Activated gamma-delta T cell treated with anti-CD3 and anti-CD28 coated beads, Interleukin-2, amount 50 U/mL, for 16 hours (primary cell): ENCODE measurements around the gene CLVS2.

Experiments
- DNase-seq: peaks from one replicate; pipeline ENCODE4 v3.0.0-alpha.2; 2020; ENCODE audit warnings: low read depth

Gene CLVS2

DNA sequence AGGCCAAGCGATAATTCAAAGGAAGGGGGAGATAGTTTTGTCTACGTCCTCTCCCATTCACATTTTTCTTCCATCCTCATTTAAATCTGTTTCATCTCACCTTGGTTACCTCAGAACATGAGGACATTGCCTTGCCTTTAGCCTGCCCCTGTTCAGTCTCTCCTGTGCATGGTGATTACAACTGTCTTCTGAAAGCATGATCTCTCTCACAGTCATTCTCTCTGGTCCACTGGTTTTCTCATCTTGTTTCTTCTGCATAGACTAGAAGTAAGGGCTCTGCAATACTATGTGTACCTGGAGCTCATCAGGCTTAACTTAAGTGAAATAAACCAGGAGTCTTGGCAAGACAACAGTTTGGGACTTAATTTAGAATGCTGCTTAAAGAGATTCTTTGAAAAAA is 31.4 kb downstream of the CLVS2 start:
- DNase-seq, result no peak

DNA sequence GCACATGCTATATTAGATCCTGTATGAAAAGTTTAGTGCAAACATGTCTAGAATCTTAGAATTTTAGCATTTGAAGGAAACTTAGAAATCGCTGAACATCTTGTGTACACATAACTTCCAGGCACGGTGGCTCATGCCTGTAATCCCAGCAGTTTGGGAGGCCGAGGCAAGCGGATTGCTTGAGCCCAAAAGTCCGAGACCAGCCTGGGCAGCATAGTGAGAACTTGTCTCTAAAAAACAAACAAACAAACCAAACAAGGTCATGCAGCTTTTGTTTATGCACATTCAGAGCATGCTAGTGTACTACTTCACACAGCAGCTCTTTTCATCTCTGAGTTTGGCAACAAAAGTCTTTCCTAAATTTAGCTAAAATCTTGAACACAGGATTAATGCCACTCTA is 32.2 kb downstream of the CLVS2 start:
- no peak for DNase-seq

DNA sequence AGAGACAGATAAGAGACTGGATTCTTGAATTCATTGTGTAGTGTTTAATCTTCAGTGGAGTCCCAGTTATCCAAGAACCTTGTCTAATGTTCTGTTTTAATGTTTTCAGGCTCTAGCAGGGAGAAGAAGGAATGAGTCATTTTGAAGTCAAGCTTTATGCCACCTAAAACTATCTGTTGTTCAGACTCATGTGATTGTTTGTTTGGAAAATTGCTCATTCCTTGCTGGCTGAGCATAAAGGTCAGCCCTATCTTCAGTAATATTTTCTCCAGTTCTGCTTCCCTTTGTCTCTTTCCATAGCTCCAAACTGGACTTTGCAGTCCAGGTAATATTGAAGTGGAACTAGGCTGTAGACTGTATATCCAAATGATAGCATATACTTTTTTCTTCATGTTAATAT is 34.2 kb downstream of the CLVS2 start:
- no peak for DNase-seq

DNA sequence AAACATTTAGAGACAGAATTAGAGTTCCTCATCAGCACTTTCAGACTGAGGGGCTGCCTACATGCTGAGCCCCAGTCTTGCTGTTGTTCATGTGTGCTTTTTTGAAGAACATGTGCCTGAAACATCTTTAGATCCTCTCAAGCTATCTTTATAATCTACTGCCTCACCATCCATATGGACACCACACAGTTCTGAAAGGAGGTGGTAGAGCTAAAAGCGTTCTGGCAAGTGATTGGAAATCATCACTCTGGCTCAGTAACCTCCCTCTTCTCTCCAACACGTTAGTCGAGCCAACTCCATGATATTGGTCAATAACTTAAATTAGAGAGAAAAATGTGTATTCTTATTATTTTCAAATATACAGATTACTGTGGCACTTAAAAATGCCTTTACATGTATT is 40.6 kb downstream of the CLVS2 start:
- DNase-seq, result no peak

DNA sequence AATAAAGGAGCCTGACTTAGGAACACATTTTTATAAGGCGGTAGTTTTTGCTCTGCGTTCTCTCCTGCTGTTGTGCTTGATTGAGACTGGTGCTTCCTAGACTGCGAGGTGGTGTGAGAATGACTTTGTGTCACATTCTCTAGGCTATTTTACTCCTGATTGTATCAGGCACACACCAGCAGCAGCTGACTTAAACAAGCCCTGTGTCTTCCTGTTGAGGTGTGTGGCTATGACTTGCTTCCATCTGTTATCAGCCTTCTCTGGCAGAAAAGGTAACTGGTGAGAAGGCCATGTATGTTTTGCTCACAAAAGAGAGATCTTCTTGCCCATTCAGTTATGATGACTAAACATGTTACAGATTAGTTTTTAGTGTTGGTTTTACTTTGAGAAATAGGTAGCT is 43.4 kb downstream of the CLVS2 start:
- DNase-seq, result no peak

DNA sequence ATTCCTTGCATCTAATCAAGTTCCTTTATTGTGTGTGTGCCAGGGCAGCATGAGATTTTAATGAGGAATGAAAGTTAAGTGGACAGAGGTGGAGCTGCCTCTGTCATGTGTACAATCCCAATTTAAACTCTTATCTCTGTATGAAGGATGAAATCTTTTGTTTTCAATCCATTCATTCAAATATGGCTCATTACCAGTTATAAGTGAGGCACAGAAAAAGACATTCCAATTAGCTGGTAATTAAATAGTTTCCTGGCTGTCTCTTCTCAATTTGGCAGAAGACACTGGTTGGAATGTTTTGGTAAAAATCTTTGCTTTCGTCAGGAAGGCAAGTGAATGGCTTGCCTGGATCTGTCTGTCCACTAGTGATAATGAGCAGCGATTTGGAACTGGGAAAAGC is 46.4 kb downstream of the CLVS2 start:
- DNase-seq, result no peak

DNA sequence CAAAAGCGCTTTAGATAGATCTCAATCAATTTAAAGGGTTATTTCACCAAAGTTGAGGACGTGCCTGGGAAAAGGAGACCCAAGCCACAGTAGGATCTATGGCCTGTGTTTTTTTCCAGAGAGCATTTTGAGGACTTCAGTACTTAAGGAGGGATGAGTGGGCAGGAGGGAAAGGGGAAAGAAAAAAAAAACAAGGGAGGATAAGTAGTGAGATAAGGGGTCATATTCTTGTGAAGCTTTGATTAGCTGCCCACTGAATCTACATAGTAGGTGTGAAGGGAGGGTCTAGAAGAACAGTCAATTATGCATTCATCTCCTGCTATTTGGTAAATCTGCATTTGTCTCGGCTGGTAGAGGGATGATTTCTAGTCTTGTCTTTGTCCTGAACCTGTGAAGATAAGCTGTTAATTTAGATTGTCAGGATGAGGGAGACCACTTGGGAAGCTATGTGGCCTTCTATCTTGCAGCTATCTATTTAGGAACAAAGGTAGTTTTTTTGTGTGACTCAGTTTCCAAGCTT is 48.4 kb downstream of the CLVS2 start:
- DNase-seq, result no peak

DNA sequence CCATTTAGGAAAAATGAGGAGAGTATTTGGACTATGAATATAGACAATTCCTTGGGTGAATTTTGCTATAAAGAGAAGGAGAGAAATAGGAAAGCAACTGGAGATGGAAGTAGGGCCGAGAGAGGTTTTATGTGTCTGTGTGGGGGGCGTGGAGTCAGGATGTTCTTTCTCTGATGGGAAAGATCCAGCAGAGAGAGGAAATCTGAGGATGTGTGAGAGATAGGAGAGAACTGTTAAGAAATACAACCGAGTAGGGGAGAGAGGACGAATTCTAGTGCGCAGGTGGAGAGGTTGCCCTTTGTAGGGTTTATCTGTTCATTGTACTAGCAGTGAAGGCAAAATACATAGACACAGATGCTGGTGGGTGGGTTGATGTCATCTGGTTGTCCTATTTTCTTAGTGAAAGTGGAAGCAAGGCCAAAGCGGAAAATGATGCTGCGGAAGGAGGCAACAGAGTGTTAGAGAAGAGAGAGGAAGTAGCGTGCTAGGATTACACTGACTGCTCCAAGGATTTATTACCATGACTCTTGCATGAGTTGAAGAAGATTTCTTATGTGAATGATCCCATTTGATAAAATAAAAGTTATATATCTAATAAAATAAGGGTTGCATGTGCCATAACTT is 57.7 kb downstream of the CLVS2 start:
- DNase-seq, result no peak

DNA sequence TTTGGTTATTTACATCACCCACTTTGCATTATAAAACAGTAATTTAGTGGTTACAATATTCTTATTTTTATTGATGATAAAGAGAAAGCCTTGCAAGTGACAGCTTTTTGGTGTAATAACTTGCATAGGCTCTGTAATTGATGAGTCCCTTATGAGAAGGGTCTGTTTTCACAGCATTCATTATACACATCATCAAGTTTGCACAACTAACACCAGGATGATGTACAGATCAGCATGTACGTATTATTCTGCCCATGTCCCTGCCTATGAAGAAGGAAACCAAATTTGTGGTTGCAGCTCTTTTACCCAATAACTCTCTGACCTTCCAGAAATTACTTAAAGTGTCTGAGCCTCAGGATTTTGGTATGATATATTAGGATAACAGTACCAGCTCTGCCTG is 59.2 kb downstream of the CLVS2 start:
- no peak for DNase-seq

DNA sequence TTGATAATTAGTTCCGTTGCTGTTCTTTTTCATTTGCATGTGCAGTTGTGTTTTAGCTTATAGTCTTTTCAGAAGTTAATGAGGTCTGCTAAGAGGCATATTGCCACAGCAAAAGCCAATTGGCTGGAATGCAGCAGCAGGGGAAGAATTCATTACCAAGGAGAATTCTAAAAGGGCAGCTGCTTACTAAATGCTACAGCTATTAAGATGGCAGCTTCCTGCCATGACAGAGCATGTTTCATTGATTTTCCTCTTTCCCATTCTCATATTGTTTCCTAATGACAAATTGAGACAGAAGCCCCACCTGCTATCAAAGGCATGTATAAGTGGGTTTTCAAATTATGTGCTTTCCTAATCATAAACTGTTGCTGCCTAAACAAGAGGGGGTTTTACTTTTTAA is 66.6 kb downstream of the CLVS2 start:
- DNase-seq, result no peak

DNA sequence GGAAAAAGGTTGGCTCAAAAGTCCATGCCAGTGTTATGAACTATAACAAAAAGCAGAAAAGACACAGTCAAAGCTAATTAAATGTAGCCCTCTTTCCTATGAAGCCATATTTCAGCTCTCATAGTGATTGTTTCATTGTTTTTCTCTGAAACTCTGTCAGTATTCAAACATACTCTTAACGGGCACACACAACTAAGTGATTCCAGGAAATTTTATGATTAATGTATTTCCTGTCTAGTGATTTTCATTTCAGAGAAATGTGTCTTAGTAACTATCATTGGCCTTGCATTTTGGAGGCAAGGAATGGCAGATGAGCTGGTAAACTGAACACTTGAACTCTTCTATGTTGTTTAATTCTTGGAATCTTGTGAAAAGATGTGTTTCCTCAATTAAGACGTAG is 68.0 kb downstream of the CLVS2 start:
- DNase-seq, result no peak

DNA sequence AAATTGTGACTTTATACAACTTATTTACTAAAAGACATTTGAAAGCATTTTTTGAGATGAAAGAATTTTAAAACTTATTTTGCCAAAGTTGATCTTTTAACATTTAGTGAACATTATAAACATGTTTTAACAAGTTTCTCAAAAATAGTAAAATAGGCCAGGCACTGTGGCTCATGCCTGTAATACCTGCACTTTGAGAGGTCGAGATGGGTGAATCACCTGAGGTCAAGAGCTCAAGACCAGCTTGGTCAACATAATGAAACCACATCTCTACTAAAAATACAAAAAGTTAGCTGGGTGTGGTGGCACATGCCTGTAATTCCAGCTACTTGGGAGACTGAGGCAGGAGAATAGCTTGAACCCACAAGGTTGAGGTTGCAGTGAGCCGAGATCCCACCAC is 78.6 kb downstream of the CLVS2 start:
- DNase-seq, result no peak

DNA sequence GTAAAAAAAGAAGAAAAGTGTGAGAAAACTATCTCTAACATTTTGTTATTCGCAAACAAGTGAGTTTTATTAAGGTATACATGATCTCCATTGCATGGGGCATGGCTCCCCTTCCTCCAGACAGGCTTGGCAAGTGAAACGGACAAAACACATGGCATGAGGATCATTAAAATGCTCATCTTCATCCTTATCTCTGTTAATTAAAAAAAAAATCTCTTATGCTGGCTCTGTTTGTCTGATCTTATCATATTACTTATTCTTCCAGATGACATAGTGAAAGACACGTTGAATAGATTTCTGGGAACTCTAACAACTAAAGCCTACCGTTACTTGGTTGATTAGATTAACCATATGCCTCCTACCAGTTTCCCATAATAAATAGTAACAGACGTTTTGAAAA is 89.4 kb downstream of the CLVS2 start:
- no peak for DNase-seq

DNA sequence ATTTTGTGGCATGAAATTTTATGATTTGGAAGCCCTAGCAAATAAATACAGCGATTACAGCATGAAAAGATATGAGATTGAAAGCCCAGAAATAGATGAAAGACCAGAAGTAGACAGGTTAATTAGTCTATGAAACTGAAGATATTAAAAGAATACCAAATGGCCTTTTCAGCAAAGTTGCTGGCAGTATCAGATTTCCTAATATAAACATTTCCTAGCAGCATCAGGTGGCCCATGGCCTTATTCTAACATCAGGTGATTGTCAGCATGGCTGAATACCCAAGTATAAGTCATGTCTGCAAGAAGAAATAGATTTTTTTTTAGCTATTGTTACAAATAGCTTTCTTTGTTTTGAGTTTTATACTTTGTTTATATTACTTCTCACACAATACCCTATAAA is 93.2 kb downstream of the CLVS2 start:
- DNase-seq, result no peak

DNA sequence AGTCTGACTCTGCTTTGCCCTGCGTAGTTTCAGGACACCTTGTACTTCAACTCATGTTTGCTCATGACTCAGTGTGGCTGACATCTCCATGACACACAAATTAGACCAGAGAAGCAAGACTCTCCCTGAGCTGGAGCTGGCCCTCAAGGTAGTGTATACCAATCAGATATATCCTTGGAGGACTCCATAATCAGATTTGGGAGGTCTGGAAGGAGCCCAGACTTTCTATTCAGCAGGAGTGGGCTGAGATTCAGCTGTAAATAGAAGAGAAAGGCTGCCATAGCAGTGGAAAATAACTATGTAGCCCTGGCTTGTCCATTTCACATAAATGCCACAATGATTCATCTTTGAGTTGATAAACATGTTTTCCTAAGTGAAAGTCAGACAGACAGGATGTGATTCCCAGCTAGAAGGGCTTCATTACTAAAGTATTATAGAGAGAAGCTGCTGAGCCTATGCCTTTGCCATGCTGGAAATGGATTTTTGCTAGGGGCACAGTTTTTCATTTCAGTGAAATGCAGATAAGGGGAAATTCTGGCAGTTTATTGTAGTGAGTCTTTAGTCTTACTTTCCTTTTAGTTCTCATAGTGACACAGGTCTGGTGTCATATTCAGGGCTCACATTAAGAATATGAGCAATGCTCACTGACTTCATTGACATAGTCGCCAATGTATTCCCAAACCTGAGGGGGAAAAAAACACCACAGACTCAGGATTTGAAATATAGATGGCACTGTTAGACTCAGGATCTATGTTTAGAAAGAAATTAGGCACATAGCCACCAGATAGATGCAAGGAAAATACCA is 95.3 kb downstream of the CLVS2 start:
- DNase-seq, result no peak

DNA sequence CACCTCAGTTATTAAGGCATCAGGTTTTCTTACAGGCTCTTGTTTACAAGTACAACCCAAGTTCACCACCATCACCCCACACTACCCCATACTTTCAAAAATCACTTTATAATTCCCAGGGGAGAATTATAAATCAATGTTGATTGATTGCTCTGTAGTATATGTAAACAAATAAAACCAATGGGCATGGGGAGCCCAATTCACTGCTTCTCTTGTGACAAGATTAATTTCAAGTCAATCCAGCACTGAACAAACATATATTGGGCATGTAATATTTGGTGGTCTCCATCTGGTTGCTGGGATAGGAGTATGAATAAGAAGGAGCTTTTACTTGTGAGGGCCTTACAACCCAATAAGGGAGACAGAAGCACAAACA is 95.8 kb downstream of the CLVS2 start:
- DNase-seq, result no peak

DNA sequence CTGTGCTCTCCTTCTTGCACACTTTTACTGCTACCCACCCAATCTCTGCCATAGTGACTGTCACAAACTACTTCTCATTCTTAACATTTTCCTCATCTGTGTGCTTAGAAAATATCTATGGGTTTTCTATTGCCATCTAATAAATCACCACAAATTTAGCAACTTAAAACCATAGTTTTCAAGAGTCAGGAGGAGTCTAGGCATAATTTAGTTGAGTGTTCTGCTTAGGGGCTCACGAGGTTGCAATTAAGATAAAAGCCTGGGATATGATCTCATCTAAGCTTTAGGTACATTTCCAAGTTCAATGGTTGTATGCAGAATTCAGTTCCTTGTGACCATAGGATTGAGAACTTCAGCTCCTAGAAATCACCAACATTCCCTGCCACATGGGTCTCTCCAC is 98.8 kb downstream of the CLVS2 start:
- no peak for DNase-seq

DNA sequence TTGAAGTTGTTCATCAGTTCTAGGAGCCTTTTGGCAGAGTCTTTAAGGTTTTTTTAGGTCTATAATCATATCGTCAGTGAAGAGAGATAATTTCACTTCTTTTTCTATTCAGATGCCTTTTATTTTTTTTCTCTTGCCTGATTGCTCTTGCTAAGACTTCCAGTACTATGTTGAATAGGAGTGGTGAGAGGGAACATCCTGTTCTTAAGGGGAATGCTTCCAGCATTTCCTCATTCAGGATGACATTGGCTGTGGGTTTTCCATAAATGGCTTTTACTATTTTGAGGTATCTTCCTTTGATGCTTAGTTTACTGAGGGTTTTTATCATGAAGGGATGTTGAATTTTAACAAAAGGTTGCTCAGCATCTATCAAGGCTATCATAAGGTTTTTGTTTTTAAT is 109.5 kb downstream of the CLVS2 start:
- DNase-seq, result no peak

DNA sequence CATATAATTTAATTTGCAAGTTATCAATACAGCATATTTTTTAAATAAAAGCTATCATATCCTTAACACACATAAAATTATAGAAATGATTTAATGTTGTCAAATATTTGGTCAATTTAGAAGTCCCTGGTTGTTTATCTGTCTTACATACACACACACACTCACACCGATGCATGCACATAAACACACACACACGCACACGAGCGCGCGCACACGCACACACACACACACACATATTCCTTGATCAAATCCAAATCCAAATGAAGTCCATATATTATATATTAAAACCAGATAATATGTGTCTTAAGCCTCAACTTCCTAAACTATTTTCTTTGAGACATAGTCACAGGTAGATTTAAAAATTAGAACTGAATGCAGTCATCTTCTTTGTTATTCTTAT is 120.3 kb downstream of the CLVS2 start:
- DNase-seq, result no peak

DNA sequence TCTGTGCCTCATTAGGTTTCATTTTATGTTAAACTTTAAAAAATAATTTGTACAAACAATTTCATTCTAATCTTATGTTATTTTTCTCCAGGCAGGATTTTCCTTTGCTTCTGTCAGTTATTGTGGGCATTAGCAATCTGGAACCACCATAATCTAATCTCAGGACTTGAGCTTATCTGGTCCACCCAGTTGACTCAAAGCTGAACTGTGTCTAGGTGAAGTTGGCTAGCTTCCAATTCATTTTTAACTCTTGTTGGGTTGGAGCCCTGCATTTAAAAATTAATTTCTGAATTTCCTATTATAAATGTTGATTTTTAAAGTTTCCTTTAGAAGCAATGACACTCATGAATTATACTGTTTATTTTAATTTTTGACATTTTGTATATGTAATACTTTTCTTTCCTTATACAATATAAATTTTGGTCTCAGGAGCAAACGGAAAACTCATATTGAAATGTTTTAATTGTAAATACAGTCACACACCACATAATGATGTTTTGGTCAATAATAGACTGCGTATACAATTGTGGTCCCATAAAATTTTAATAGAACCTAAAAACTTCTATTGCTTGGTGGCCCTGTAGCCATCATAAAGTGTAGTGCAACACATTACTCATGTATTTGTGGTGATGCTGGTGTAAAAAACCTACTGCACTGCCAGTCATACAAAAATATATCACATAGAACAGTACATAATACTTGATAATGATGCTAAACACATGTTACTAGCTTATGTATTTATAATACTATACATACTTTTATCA is 121.3 kb downstream of the CLVS2 start:
- DNase-seq, result no peak

DNA sequence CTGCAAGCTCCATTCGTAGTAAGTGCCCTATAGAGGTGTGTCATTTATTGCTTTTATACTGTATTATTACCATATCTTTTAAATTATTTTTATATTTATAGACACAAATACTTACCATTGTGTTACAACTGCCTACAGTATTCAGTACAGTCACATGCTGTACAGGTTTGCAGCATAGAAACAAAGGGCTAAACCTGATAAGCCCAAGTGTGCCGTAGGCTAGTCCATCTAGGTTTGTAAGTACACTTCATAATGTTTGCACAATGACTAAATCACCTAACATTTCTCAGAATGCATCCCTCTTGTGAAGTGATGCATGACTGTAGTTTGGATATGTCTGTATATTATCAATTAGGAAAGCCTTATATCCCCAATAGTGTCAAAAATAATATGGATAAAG is 122.8 kb downstream of the CLVS2 start:
- DNase-seq, result no peak
